HepG2 (cell line): ENCODE measurements around the gene HNRNPH2. TPM values are rescaled to one million over a fixed set of nuclear protein-coding genes. Genes with fewer than 3 reads are reported as not detected.

Experiments used
- BRF2 ChIP-seq: sonication (generic); formaldehyde crosslinking; IDR thresholded peaks from 2 replicates; pipeline ENCODE4 v1.8.1; 2022; ENCODE audit warnings: mild to moderate bottlenecking, missing genetic modification reagents
- FUBP1 ChIP-seq: sonication (generic); formaldehyde crosslinking; IDR thresholded peaks from 2 replicates; pipeline ENCODE4 v1.5.1; 2020; ENCODE audit warnings: missing genetic modification reagents, mild to moderate bottlenecking, borderline replicate concordance
- GABPB1 ChIP-seq: IDR thresholded peaks from 2 replicates; pipeline ENCODE4 v1.6.1; 2016; ENCODE audit warnings: mild to moderate bottlenecking, missing genetic modification reagents, moderate library complexity, missing compliant biosample characterization
- HNRNPUL1 ChIP-seq: fragments of 200-400 bp; formaldehyde crosslinking; IDR thresholded peaks from 2 replicates; pipeline ENCODE4 v1.6.1; 2017; ENCODE audit warnings: low read depth, mild to moderate bottlenecking, low read length, moderate library complexity
- KIAA2018 ChIP-seq: sonication (generic); formaldehyde crosslinking; IDR thresholded peaks from 2 replicates; pipeline ENCODE4 v1.5.0; 2020; ENCODE audit warnings: mild to moderate bottlenecking, missing genetic modification reagents, borderline replicate concordance
- NR0B2 ChIP-seq: sonication (generic); formaldehyde crosslinking; IDR thresholded peaks from 2 replicates; pipeline ENCODE4 v1.4.0; 2020; ENCODE audit warnings: mild to moderate bottlenecking, missing genetic modification reagents
- NR3C1 ChIP-seq: sonication (generic); formaldehyde crosslinking; IDR thresholded peaks from 2 replicates; pipeline ENCODE4 v1.4.0; 2020; ENCODE audit warnings: missing genetic modification reagents
- SAFB2 ChIP-seq: sonication (generic); formaldehyde crosslinking; IDR thresholded peaks from 2 replicates; pipeline ENCODE4 v1.5.1; 2020; ENCODE audit warnings: missing genetic modification reagents, low read depth, mild to moderate bottlenecking, borderline replicate concordance
- SETDB1 ChIP-seq: sonication (generic); formaldehyde crosslinking; IDR thresholded peaks from 2 replicates; pipeline ENCODE4 v1.5.1; 2020; ENCODE audit warnings: missing genetic modification reagents, mild to moderate bottlenecking, borderline replicate concordance
- ZNF235 ChIP-seq: sonication (generic); formaldehyde crosslinking; IDR thresholded peaks from 2 replicates; pipeline ENCODE4 v1.8.1; 2023; ENCODE audit warnings: mild to moderate bottlenecking, missing genetic modification reagents, borderline replicate concordance
- ZNF558 ChIP-seq: sonication (generic); formaldehyde crosslinking; IDR thresholded peaks from 2 replicates; pipeline ENCODE4 v1.9.0; 2022; ENCODE audit warnings: mild to moderate bottlenecking, missing genetic modification reagents, borderline replicate concordance
- ZNF7 ChIP-seq: IDR thresholded peaks from 2 replicates; pipeline ENCODE4 v1.6.1; 2016; ENCODE audit warnings: missing biosample characterization, missing genetic modification reagents
- ZNF766 ChIP-seq: sonication (generic); formaldehyde crosslinking; IDR thresholded peaks from 2 replicates; pipeline ENCODE4 v1.5.0; 2020; ENCODE audit warnings: missing genetic modification reagents, borderline replicate concordance
- polyA plus RNA-seq, 8 experiments: library from polyadenylated mRNA; depleted of rRNA in 3 of 8; stranded (reverse) in 7 of 8; unstranded in 1 of 8; fragments of >200 nt; fragmentation: Illumina TruSeq in 4 of 8; extraction: Trizol in 4 of 8; gene quantifications; 2 replicates each; pipeline versions ENCODE4 v1.2.1 to v1.2.3, GENCODE V29; 2011 to 2016; ENCODE audit warnings: low read depth in 4 of 8, missing spikeins in 1 of 8, mixed read lengths in 1 of 8; ENCODE audit not compliant: insufficient read depth in 1 of 8
- total RNA-seq, 5 experiments: library from RNA; depleted of rRNA; stranded (reverse); fragments of >200 nt; fragmentation: Illumina TruSeq; extraction: Trizol; gene quantifications; 2 replicates each; pipeline ENCODE4 v1.2.3, GENCODE V29; 2016; ENCODE audit warnings: low read depth in 1 of 5

HNRNPH2 gene
- total and polyA plus RNA-seq, 2 of the 13 experiments (the other 11 are each of a cell fraction or from before 2014, with no cell fraction given): 23.8 to 56.9 TPM

- TF ChIP-seq NR0B2: no peak
- no peak for TF ChIP-seq ZNF235 (CRISPR knock-in tag)
- TF ChIP-seq FUBP1 (CRISPR knock-in tag): no peak
- TF ChIP-seq ZNF7: no peak
- no peak for TF ChIP-seq SAFB2 (CRISPR knock-in tag)
- TF ChIP-seq BRF2 (CRISPR knock-in tag): no peak
- no peak; the same call in 1 of the 2 replicates for TF ChIP-seq ZNF558
- no peak for TF ChIP-seq ZNF766 (CRISPR knock-in tag)
- TF ChIP-seq KIAA2018: no peak
- no peak for TF ChIP-seq NR3C1 (CRISPR knock-in tag)
- peak; percentile 92 for TF ChIP-seq GABPB1 (CRISPR knock-in tag)
- no peak for TF ChIP-seq HNRNPUL1
- no peak for TF ChIP-seq SETDB1 (CRISPR knock-in tag)
These were observed 17.1 kb upstream of the HNRNPH2 start, which contains the start of gene RPL36A (continued) for GRCh38 chrX:101390664-101391525.
